ENCODE measurements around the gene SEMA6B. TPM values are rescaled to one million over a fixed set of nuclear protein-coding genes. Genes with fewer than 3 reads are reported as not detected.

SEMA6B gene
- polyA plus RNA-seq, 1 donor from 2014 or later, result 21.6 TPM

- H3K27ac ChIP-seq (ENCODE audit: low read length), result no peak within 1 kb of the TSS
Observed at GRCh38 chr19:4534836-4535658, 24.4 kb downstream of the SEMA6B start, which contains the start of gene PLIN5. Gene PLIN5, minus strand, starts transcription at chr19:4535224. Its CDS starts 1,150 bp downstream, at chr19:4534074.

GRCh38 chr19:4533835-4534424 is 25.6 kb downstream of the SEMA6B start:
- Histone ChIP-seq H3K27ac (ENCODE audit: low read length) (no peak overlapping the region), H3K9me2 (ENCODE audit: insufficient read depth, low read length) (no peaks in the 10 kb centered on the region), H4K20me1 (ENCODE audit: insufficient read depth) (no peaks in the 10 kb centered on the region), H3K27me3 (ENCODE audit: insufficient read depth, low read depth, low read length) (no peaks in the 10 kb centered on the region), H3K4me2 (ENCODE audit: low read length) (no peak overlapping the region), H2AFZ (ENCODE audit: low read depth, low read length) (no peak overlapping the region), H3K9ac (ENCODE audit: low read length) (no peak overlapping the region), H3K9me3 (ENCODE audit: low read length) (no peaks in the 10 kb centered on the region), H3F3A (ENCODE audit: insufficient read depth, low read length, poor library complexity, severe bottlenecking) (no peaks in the 10 kb centered on the region), H3K4me3 (ENCODE audit: low read length) (no peak overlapping the region), H3K36me3 (ENCODE audit: insufficient read depth, low read length) (no peaks in the 10 kb centered on the region), H3K79me2 (replicated peaks; ENCODE audit: insufficient read depth, low read length) (no peaks in the 10 kb centered on the region)
- TF ChIP-seq REST (IDR thresholded peaks at IDR 0.05; ENCODE audit: borderline replicate concordance) (no peak), CTCF (IDR thresholded peaks at IDR 0.05; ENCODE audit: poor library complexity, severe bottlenecking) (no peak), SMC3 (conservative IDR thresholded peaks at IDR 0.05; ENCODE audit: poor library complexity) (no peak), EZH2 (IDR thresholded peaks at IDR 0.05; ENCODE audit: borderline replicate concordance, insufficient read depth, low read length, poor library complexity, severe bottlenecking) (no peak)

More at GRCh38 chr19:4534836-4535658, 24.4 kb downstream of the SEMA6B start, which contains the start of gene PLIN5:
- Histone ChIP-seq H3K36me3 (ENCODE audit: insufficient read depth, low read length) (no peaks in the 10 kb centered on the region), H3K4me3 (ENCODE audit: low read length) (peak within 1 kb of the TSS; percentile 58), H3K27me3 (ENCODE audit: insufficient read depth, low read depth, low read length) (no peaks in the 10 kb centered on the region), H2AFZ (ENCODE audit: low read depth, low read length) (no peak within 1 kb of the TSS), H3K9me2 (ENCODE audit: insufficient read depth, low read length) (no peaks in the 10 kb centered on the region), H3K79me2 (replicated peaks; ENCODE audit: insufficient read depth, low read length) (no peaks in the 10 kb centered on the region), H3K9me3 (ENCODE audit: low read length) (no peaks in the 10 kb centered on the region), H3F3A (ENCODE audit: insufficient read depth, low read length, poor library complexity, severe bottlenecking) (no peaks in the 10 kb centered on the region), H4K20me1 (ENCODE audit: insufficient read depth) (no peaks in the 10 kb centered on the region), H3K4me2 (ENCODE audit: low read length) (peak within 1 kb of the TSS; percentile 11), H3K9ac (ENCODE audit: low read length) (no peak within 1 kb of the TSS)
- TF ChIP-seq MXI1 (conservative IDR thresholded peaks at IDR 0.05; ENCODE audit: poor library complexity, severe bottlenecking), result peak; percentile 60
- TF ChIP-seq REST (IDR thresholded peaks at IDR 0.05; ENCODE audit: borderline replicate concordance), result no peak
- no peak for TF ChIP-seq RAD21 (conservative IDR thresholded peaks at IDR 0.05)

Data from neural cell (in vitro differentiated cells).